ENCODE measurements around the gene PDIA3. TPM values are rescaled to one million over a fixed set of nuclear protein-coding genes. Genes with fewer than 3 reads are reported as not detected.

Gene PDIA3
- total RNA-seq, 6 donors from 2014 or later: 18.9 to 450 (median 161) TPM

GRCh38 chr15:43762824-43763223 is 16.6 kb downstream of the PDIA3 start:
- H3K36me3 ChIP-seq: peaks cover 34 to 100% (median 84%) of the 10 kb centered on the region in 4 donors
- TF ChIP-seq POLR2AphosphoS5 (IDR thresholded peaks at IDR 0.05): no peak
- no peak for TF ChIP-seq POLR2A (IDR thresholded peaks at IDR 0.05)
- TF ChIP-seq CTCF (IDR thresholded peaks at IDR 0.05): no peak
- no peak for TF ChIP-seq EP300 (IDR thresholded peaks at IDR 0.05)
- H3K4me1 ChIP-seq: no peaks in the 10 kb centered on the region
- H3K27ac ChIP-seq: no peak overlapping the region
- H3K27me3 ChIP-seq: no peaks in the 10 kb centered on the region
- no peaks in the 10 kb centered on the region for H3K9me3 ChIP-seq
- no peak overlapping the region for H3K4me3 ChIP-seq
- DNase-seq (no peak), ATAC-seq (ENCODE audit: low FRiP score in 2 of 2) (no peak)
- WGBS, 2 donors: 82 to 87% methylated on average over 6 of the region's 6 CpGs

- H3K27ac ChIP-seq: no peak overlapping the region
- H3K9me3 ChIP-seq: no peaks in the 10 kb centered on the region
- H3K4me3 ChIP-seq: no peak overlapping the region
- WGBS, 2 donors: 77 to 84% methylated on average over 2 of the region's 2 CpGs
- no peaks in the 10 kb centered on the region for H3K27me3 ChIP-seq
- ATAC-seq (ENCODE audit: low FRiP score in 2 of 2) (no peak), DNase-seq (no peak)
- TF ChIP-seq CTCF (IDR thresholded peaks at IDR 0.05) (no peak), EP300 (IDR thresholded peaks at IDR 0.05) (no peak), POLR2AphosphoS5 (IDR thresholded peaks at IDR 0.05) (no peak), POLR2A (IDR thresholded peaks at IDR 0.05) (no peak)
- peaks cover 37 to 100% (median 88%) of the 10 kb centered on the region in 4 donors for H3K36me3 ChIP-seq
- no peaks in the 10 kb centered on the region for H3K4me1 ChIP-seq
Observed at GRCh38 chr15:43763819-43764446, 17.7 kb downstream of the PDIA3 start.

GRCh38 chr15:43769584-43770228 is 23.5 kb downstream of the PDIA3 start:
- DNase-seq (peak in 1 of 2 donors; percentile 49), ATAC-seq (ENCODE audit: low FRiP score in 2 of 2) (peak; percentile 66 to 83)
- Histone ChIP-seq H3K36me3 (peaks cover 41 to 96% (median 81%) of the 10 kb centered on the region in 4 donors), H3K4me3 (no peak overlapping the region), H3K27ac (no peak overlapping the region), H3K9me3 (no peaks in the 10 kb centered on the region), H3K27me3 (no peaks in the 10 kb centered on the region), H3K4me1 (peaks cover 0 to 3% (median 0%) of the 10 kb centered on the region in 4 donors)
- 66 to 70% methylated on average over 5 of the region's 5 CpGs for WGBS, 2 donors
- TF ChIP-seq EP300 (IDR thresholded peaks at IDR 0.05): no peak
- TF ChIP-seq POLR2A (IDR thresholded peaks at IDR 0.05): no peak
- peak; percentile 45 to 71 (median 64) for TF ChIP-seq CTCF (IDR thresholded peaks at IDR 0.05)
- TF ChIP-seq POLR2AphosphoS5 (IDR thresholded peaks at IDR 0.05): no peak

GRCh38 chr15:43771816-43772215 is 25.6 kb downstream of the PDIA3 start:
- TF ChIP-seq EP300 (IDR thresholded peaks at IDR 0.05) (peak in 1 of 4 donors; percentile 37), POLR2AphosphoS5 (IDR thresholded peaks at IDR 0.05) (peak in 1 of 2 donors; percentile 74), POLR2A (IDR thresholded peaks at IDR 0.05) (no peak), CTCF (IDR thresholded peaks at IDR 0.05) (no peak)
- Histone ChIP-seq H3K4me1 (peaks cover 7 to 15% (median 8%) of the 10 kb centered on the region in 4 donors), H3K36me3 (peaks cover 24 to 74% (median 62%) of the 10 kb centered on the region in 4 donors), H3K27me3 (no peaks in the 10 kb centered on the region), H3K4me3 (no peak overlapping the region), H3K27ac (peak overlapping the region in 3 of 4 donors; percentile 36 to 65 (median 48)), H3K9me3 (no peaks in the 10 kb centered on the region)
- WGBS, 2 donors: 59 to 62% methylated on average over 2 of the region's 2 CpGs
- ATAC-seq (ENCODE audit: low FRiP score in 2 of 2) (peak; percentile 13 to 48), DNase-seq (peak in 1 of 2 donors; percentile 39)
